ENCODE results near the gene COL26A1.
"Not testable (repeated sequence)": the region's sequence is repeated elsewhere in the genome, so short reads cannot be mapped to it uniquely, and the experiment has no call there.

COL26A1 gene

GRCh38 chr7:101420436-101420835 is 57.8 kb downstream of the COL26A1 start:
- Histone ChIP-seq H3K27ac (ENCODE audit: low read depth, low read length) (no peak overlapping the region), H3K4me3 (ENCODE audit: low read depth in 1 of 2, low read length in 2 of 2) (no peak overlapping the region), H3K27me3 (ENCODE audit: control insufficient read depth in 1 of 2, insufficient read depth in 2 of 2, low read length in 2 of 2) (no peaks in the 10 kb centered on the region), H3K36me3 (ENCODE audit: control insufficient read depth in 1 of 2, insufficient read depth in 2 of 2, low read length in 2 of 2) (no peaks in the 10 kb centered on the region), H3K4me1 (ENCODE audit: control insufficient read depth in 1 of 2, insufficient read depth in 2 of 2, low read length in 2 of 2) (no peaks in the 10 kb centered on the region), H3K9me3 (ENCODE audit: control insufficient read depth in 1 of 2, low read length in 2 of 2) (no peaks in the 10 kb centered on the region), H3K9ac (ENCODE audit: low read depth in 1 of 2, low read length in 2 of 2) (no peak overlapping the region)

GRCh38 chr7:101422356-101423195 is 59.9 kb downstream of the COL26A1 start:
- Histone ChIP-seq H3K4me1 (ENCODE audit: control insufficient read depth in 1 of 2, insufficient read depth in 2 of 2, low read length in 2 of 2) (no peaks in the 10 kb centered on the region), H3K4me3 (ENCODE audit: low read depth in 1 of 2, low read length in 2 of 2) (no peak overlapping the region), H3K9me3 (ENCODE audit: control insufficient read depth in 1 of 2, low read length in 2 of 2) (no peaks in the 10 kb centered on the region), H3K36me3 (ENCODE audit: control insufficient read depth in 1 of 2, insufficient read depth in 2 of 2, low read length in 2 of 2) (no peaks in the 10 kb centered on the region), H3K9ac (ENCODE audit: low read depth in 1 of 2, low read length in 2 of 2) (no peak overlapping the region), H3K27me3 (ENCODE audit: control insufficient read depth in 1 of 2, insufficient read depth in 2 of 2, low read length in 2 of 2) (no peaks in the 10 kb centered on the region), H3K27ac (ENCODE audit: low read depth, low read length) (no peak overlapping the region)

- H3K9ac ChIP-seq (ENCODE audit: low read depth in 1 of 2, low read length in 2 of 2) = no peak overlapping the region
- no peaks in the 10 kb centered on the region for H3K9me3 ChIP-seq (ENCODE audit: control insufficient read depth in 1 of 2, low read length in 2 of 2)
- no peak overlapping the region for H3K4me3 ChIP-seq (ENCODE audit: low read depth in 1 of 2, low read length in 2 of 2)
- no peaks in the 10 kb centered on the region for H3K27me3 ChIP-seq (ENCODE audit: control insufficient read depth in 1 of 2, insufficient read depth in 2 of 2, low read length in 2 of 2)
- no peaks in the 10 kb centered on the region for H3K36me3 ChIP-seq (ENCODE audit: control insufficient read depth in 1 of 2, insufficient read depth in 2 of 2, low read length in 2 of 2)
- H3K4me1 ChIP-seq (ENCODE audit: control insufficient read depth in 1 of 2, insufficient read depth in 2 of 2, low read length in 2 of 2) = no peaks in the 10 kb centered on the region
- no peak overlapping the region for H3K27ac ChIP-seq (ENCODE audit: low read depth, low read length)
Observed at GRCh38 chr7:101426303-101427011, 63.8 kb downstream of the COL26A1 start.

- Histone ChIP-seq H3K9me3 (ENCODE audit: control insufficient read depth in 1 of 2, low read length in 2 of 2) (no peaks in the 10 kb centered on the region), H3K4me1 (ENCODE audit: control insufficient read depth in 1 of 2, insufficient read depth in 2 of 2, low read length in 2 of 2) (no peaks in the 10 kb centered on the region), H3K27ac (ENCODE audit: low read depth, low read length) (no peak overlapping the region), H3K4me3 (ENCODE audit: low read depth in 1 of 2, low read length in 2 of 2) (no peak overlapping the region), H3K9ac (ENCODE audit: low read depth in 1 of 2, low read length in 2 of 2) (no peak overlapping the region), H3K27me3 (ENCODE audit: control insufficient read depth in 1 of 2, insufficient read depth in 2 of 2, low read length in 2 of 2) (peaks cover 0 to 3% of the 10 kb centered on the region in 2 donors), H3K36me3 (ENCODE audit: control insufficient read depth in 1 of 2, insufficient read depth in 2 of 2, low read length in 2 of 2) (no peaks in the 10 kb centered on the region)
Observed at GRCh38 chr7:101428093-101428866, 65.6 kb downstream of the COL26A1 start.

GRCh38 chr7:101432316-101432715 is 69.6 kb downstream of the COL26A1 start:
- H3K9ac ChIP-seq (ENCODE audit: low read depth in 1 of 2, low read length in 2 of 2) = no peak overlapping the region
- no peak overlapping the region for H3K4me3 ChIP-seq (ENCODE audit: low read depth in 1 of 2, low read length in 2 of 2)
- no peaks in the 10 kb centered on the region for H3K36me3 ChIP-seq (ENCODE audit: control insufficient read depth in 1 of 2, insufficient read depth in 2 of 2, low read length in 2 of 2)
- H3K4me1 ChIP-seq (ENCODE audit: control insufficient read depth in 1 of 2, insufficient read depth in 2 of 2, low read length in 2 of 2) = no peaks in the 10 kb centered on the region
- no peak overlapping the region for H3K27ac ChIP-seq (ENCODE audit: low read depth, low read length)
- H3K27me3 ChIP-seq (ENCODE audit: control insufficient read depth in 1 of 2, insufficient read depth in 2 of 2, low read length in 2 of 2) = peaks cover 0 to 7% of the 10 kb centered on the region in 2 donors
- H3K9me3 ChIP-seq (ENCODE audit: control insufficient read depth in 1 of 2, low read length in 2 of 2) = no peaks in the 10 kb centered on the region

- H3K36me3 ChIP-seq (ENCODE audit: control insufficient read depth in 1 of 2, insufficient read depth in 2 of 2, low read length in 2 of 2) = no peaks in the 10 kb centered on the region
- H3K4me3 ChIP-seq (ENCODE audit: low read depth in 1 of 2, low read length in 2 of 2) = no peak overlapping the region
- H3K9ac ChIP-seq (ENCODE audit: low read depth in 1 of 2, low read length in 2 of 2) = no peak overlapping the region
- H3K4me1 ChIP-seq (ENCODE audit: control insufficient read depth in 1 of 2, insufficient read depth in 2 of 2, low read length in 2 of 2) = no peaks in the 10 kb centered on the region
- H3K27me3 ChIP-seq (ENCODE audit: control insufficient read depth in 1 of 2, insufficient read depth in 2 of 2, low read length in 2 of 2) = peaks cover 0 to 7% of the 10 kb centered on the region in 2 donors
- H3K27ac ChIP-seq (ENCODE audit: low read depth, low read length) = no peak overlapping the region
- H3K9me3 ChIP-seq (ENCODE audit: control insufficient read depth in 1 of 2, low read length in 2 of 2) = no peaks in the 10 kb centered on the region
Observed at GRCh38 chr7:101433688-101434087, 71.0 kb downstream of the COL26A1 start.

GRCh38 chr7:101434155-101434554 is 71.5 kb downstream of the COL26A1 start:
- not testable (repeated sequence) for H3K9me3 ChIP-seq (ENCODE audit: control insufficient read depth in 1 of 2, low read length in 2 of 2); H3K9ac ChIP-seq (ENCODE audit: low read depth in 1 of 2, low read length in 2 of 2); H3K27ac ChIP-seq (ENCODE audit: low read depth, low read length); H3K27me3 ChIP-seq (ENCODE audit: control insufficient read depth in 1 of 2, insufficient read depth in 2 of 2, low read length in 2 of 2); H3K4me3 ChIP-seq (ENCODE audit: low read depth in 1 of 2, low read length in 2 of 2); H3K36me3 ChIP-seq (ENCODE audit: control insufficient read depth in 1 of 2, insufficient read depth in 2 of 2, low read length in 2 of 2); H3K4me1 ChIP-seq (ENCODE audit: control insufficient read depth in 1 of 2, insufficient read depth in 2 of 2, low read length in 2 of 2)

- Histone ChIP-seq H3K27ac (ENCODE audit: low read depth, low read length) (no peak overlapping the region), H3K4me1 (ENCODE audit: control insufficient read depth in 1 of 2, insufficient read depth in 2 of 2, low read length in 2 of 2) (no peaks in the 10 kb centered on the region), H3K36me3 (ENCODE audit: control insufficient read depth in 1 of 2, insufficient read depth in 2 of 2, low read length in 2 of 2) (no peaks in the 10 kb centered on the region), H3K27me3 (ENCODE audit: control insufficient read depth in 1 of 2, insufficient read depth in 2 of 2, low read length in 2 of 2) (peaks cover 0 to 7% of the 10 kb centered on the region in 2 donors), H3K9me3 (ENCODE audit: control insufficient read depth in 1 of 2, low read length in 2 of 2) (no peaks in the 10 kb centered on the region), H3K4me3 (ENCODE audit: low read depth in 1 of 2, low read length in 2 of 2) (no peak overlapping the region), H3K9ac (ENCODE audit: low read depth in 1 of 2, low read length in 2 of 2) (no peak overlapping the region)
Observed at GRCh38 chr7:101435461-101436220, 73.0 kb downstream of the COL26A1 start.

GRCh38 chr7:101436221-101436735 is 73.6 kb downstream of the COL26A1 start:
- Histone ChIP-seq H3K27me3 (ENCODE audit: control insufficient read depth in 1 of 2, insufficient read depth in 2 of 2, low read length in 2 of 2) (peaks cover 0 to 7% of the 10 kb centered on the region in 2 donors), H3K9ac (ENCODE audit: low read depth in 1 of 2, low read length in 2 of 2) (no peak overlapping the region), H3K9me3 (ENCODE audit: control insufficient read depth in 1 of 2, low read length in 2 of 2) (no peaks in the 10 kb centered on the region), H3K27ac (ENCODE audit: low read depth, low read length) (no peak overlapping the region), H3K36me3 (ENCODE audit: control insufficient read depth in 1 of 2, insufficient read depth in 2 of 2, low read length in 2 of 2) (no peaks in the 10 kb centered on the region), H3K4me3 (ENCODE audit: low read depth in 1 of 2, low read length in 2 of 2) (no peak overlapping the region), H3K4me1 (ENCODE audit: control insufficient read depth in 1 of 2, insufficient read depth in 2 of 2, low read length in 2 of 2) (no peaks in the 10 kb centered on the region)
